Loucy (cell line): ENCODE data around the gene EPN2.

Experiments used
- EZH2phosphoT487 ChIP-seq: fragments of 200-600 bp; IDR thresholded peaks from 2 replicates; pipeline ENCODE4 v1.6.1; 2018; ENCODE audit warnings: antibody characterized with exemption, mild to moderate bottlenecking, moderate library complexity, borderline replicate concordance
- TF ChIP-seq, protein P1 (sequence below): fragments of 200-600 bp; sonication (generic); conservative IDR thresholded peaks from 2 replicates; pipeline ENCODE4 v1.5.1; 2014; ENCODE audit warnings: mild to moderate bottlenecking, antibody characterized with exemption, low read length

DNA sequence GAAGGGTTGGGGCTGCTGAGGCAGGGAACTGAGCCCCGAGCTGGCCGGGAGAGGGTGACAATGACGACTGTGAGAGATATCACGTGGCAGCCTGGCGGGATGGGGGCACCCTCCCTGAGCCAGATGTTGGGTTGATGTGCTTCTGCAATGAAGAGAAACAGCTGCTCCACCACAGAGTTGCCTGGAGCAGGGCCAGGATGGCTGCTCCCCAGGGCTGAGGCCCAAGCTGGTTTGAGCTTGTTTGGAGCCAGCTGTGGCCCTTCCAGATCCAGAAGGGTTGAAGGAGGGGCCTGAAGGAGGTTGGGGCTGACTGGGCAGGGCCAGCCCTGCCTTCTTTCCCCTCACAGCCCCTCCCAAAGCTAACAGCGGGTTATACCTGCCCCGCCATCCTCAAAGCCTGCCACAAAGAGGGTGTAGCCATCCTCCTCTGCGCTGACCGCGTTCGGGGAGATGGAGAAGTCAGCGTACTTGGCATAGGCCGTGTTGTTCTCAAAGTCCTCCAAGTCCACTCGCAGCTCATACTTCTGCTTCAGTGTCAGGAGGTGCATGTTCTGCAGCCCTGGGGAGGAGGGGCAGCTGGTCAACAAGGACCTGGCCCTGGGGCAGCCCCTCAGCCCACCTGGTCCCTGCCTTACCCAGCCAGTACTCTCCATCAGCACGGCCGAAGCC is 147.7 kb downstream of the EPN2 start:
- TF ChIP-seq, protein P1, sequence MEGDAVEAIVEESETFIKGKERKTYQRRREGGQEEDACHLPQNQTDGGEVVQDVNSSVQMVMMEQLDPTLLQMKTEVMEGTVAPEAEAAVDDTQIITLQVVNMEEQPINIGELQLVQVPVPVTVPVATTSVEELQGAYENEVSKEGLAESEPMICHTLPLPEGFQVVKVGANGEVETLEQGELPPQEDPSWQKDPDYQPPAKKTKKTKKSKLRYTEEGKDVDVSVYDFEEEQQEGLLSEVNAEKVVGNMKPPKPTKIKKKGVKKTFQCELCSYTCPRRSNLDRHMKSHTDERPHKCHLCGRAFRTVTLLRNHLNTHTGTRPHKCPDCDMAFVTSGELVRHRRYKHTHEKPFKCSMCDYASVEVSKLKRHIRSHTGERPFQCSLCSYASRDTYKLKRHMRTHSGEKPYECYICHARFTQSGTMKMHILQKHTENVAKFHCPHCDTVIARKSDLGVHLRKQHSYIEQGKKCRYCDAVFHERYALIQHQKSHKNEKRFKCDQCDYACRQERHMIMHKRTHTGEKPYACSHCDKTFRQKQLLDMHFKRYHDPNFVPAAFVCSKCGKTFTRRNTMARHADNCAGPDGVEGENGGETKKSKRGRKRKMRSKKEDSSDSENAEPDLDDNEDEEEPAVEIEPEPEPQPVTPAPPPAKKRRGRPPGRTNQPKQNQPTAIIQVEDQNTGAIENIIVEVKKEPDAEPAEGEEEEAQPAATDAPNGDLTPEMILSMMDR, result no peak
- no peak for TF ChIP-seq EZH2phosphoT487
